GM19467 (cell line): ENCODE results near the gene APOBEC3G.

Experiments used
- ATAC-seq: cut with Tn5 transposase; IDR thresholded peaks from one replicate; pipeline ENCODE4 v1.9.1; 2021; ENCODE audit warnings: mild to moderate bottlenecking, moderate library complexity; ENCODE audit not compliant: unreplicated experiment

Gene APOBEC3G

DNA sequence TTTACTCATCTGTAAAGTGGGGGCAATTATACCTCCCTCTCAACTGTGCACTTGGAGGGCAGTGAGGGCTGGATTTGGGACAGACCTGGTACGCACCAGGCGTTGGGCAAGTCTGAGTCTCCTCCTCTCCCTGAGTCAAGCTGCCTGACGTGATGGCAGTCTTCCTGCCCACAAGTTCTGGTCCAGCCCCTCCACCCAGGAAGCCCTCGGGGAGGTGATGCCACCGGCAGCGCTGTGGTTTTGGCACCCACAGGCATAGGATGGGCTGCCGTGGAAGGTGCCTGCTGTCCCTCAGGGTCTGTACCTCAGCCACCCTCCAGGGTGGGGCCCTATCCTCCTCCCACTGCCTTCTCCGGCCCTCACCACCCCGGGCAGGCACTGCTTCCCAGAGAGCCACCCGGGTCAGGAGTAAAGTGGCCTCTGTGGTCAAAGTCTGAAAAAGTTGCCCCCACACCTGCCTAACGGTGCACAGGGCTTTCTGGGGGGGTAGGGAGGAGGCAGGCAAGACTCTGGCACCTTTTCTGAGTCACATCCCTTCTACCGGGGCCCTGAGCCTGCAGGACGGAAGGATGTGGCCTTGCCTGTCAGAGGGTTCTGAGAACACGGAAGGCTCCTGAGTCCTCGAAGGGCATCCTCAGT is 13.5 kb downstream of the APOBEC3G start:
- no peak for ATAC-seq

GRCh38 chr22:39091126-39092081 is 14.3 kb downstream of the APOBEC3G start:
- ATAC-seq = no peak

- no peak for ATAC-seq
Measured at GRCh38 chr22:39092111-39092862, 15.2 kb downstream of the APOBEC3G start.

- no peak for ATAC-seq
Measured at GRCh38 chr22:39094717-39095389, 17.8 kb downstream of the APOBEC3G start.

- no peak for ATAC-seq
Measured at GRCh38 chr22:39095971-39096370, 18.9 kb downstream of the APOBEC3G start.

GRCh38 chr22:39097098-39098020 is 20.3 kb downstream of the APOBEC3G start, which contains the start of gene APOBEC3H:
APOBEC3H (plus strand) TSS chr22:39097244; CDS start chr22:39100279, 3,035 bp downstream.
- no peak for ATAC-seq

GRCh38 chr22:39098026-39098425 is 21.0 kb downstream of the APOBEC3G start:
- ATAC-seq = no peak

DNA sequence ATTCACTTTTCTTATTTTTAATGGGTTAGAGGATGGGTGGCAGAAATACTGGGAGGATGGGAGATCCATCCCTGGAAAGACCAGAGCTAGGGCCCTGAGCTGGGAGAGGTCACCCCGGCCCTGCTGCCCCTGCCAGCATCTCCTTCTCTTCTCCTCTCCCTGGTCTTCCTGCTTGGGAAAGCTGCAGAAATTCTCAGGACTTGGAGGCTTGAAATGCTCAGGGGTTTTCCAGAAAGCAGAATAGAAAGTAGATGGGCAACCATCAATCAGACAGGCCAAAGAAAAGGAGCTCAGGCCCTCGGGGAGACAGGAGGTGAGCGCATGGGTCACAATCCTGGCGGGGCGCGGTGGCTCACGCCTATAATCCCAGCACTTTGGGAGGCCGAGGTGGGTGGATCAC is 21.5 kb downstream of the APOBEC3G start:
- ATAC-seq = no peak

- ATAC-seq = no peak
Measured at GRCh38 chr22:39101226-39101625, 24.2 kb downstream of the APOBEC3G start.

GRCh38 chr22:39103431-39103830 is 26.4 kb downstream of the APOBEC3G start:
- no peak for ATAC-seq

GRCh38 chr22:39106326-39106725 is 29.3 kb downstream of the APOBEC3G start:
- no peak for ATAC-seq

- no peak for ATAC-seq
Measured at GRCh38 chr22:39108487-39108886, 31.4 kb downstream of the APOBEC3G start.

- ATAC-seq = no peak
Measured at GRCh38 chr22:39109361-39109760, 32.3 kb downstream of the APOBEC3G start.

DNA sequence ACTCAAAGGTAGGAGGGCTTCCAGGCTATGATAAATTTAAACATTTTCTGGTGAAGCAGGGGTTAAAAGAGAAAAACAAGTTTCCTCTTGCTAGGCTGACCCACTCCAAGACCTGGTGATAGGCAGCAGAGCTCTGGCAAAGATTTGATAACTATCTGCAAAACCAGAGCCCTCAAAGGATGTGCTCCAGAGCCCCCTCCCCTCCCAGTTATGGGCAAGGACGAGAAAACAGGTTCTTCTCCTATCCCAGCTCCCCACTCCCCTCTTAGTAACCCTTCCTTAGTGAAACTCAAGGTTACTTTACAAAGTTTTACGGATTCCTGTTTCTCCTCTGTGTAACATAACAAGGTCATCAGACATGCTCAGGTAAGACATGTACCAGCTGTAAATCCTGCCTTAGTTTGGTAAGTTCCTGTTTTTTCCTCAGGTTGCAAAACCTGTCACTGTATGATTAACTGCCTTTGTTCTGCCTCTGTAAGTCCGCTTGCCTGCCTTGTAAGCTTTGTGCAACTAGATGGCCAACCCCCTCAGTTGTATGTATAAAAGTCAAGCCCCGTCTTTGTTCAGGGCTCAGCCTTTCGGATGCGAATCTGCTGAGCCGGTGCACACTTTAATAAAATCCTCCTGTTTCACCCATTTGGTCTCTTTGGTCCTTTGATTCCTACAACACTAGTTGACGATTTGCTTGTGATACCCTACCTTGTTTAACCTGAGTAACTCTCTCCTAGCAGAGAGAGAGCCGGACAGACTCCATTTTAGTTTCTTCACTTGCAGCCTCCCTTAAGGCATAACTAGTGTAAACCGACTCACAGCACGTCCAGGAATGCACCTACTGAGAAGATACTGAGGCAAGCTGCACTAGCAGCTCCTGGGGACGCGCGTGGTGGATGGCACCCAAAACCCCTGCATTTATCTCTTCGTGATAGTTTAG is 33.8 kb downstream of the APOBEC3G start:
- no peak for ATAC-seq

- no peak for ATAC-seq
Measured at GRCh38 chr22:39114112-39114511, 37.0 kb downstream of the APOBEC3G start.

GRCh38 chr22:39115570-39115969 is 38.5 kb downstream of the APOBEC3G start:
- ATAC-seq = no peak

- no peak for ATAC-seq
Measured at GRCh38 chr22:39115977-39116621, 39.0 kb downstream of the APOBEC3G start.

- no peak for ATAC-seq
Measured at GRCh38 chr22:39117585-39118191, 40.6 kb downstream of the APOBEC3G start.
